Measurements from ENCODE around the gene TKTL1.

The TKTL1 gene

GRCh38 chrX:154348114-154348531, 52.5 kb downstream of the TKTL1 start:
- no peak for DNase-seq

DNA sequence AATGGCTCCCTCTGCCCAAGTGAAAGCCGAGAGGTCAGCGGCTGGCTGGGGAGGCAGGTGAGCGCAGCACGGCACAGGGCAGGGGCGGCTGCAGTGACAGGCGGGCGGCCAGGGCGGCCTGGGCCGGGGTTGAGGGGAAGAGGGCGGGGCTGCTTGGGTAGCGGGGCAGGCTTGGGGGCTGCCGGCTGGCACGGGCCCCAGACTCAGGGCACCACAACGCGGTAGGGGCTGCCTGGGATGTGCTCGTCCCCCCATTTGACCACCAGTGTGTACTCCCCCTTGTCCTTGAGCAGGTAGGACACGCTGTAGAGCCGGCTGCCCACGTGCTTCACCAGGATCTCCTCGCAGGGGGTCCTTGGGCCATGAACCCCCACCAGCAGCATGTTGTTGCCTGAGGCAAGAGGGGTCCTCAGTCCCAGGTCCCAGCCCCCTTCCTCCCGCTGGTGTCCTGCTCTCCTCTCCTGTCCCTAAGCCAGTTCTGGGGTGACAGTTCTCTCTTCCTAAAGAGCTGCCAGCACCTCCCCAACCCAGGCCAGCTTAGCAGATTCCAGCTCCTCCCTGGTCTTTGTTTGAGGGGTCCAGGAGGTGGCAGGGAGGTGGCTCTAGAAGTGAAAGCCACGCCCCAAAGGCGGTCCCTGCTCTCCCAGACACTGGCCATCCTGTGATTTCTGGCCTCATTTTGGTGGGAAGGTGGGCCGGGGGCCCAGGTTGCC, 53.2 kb downstream of the TKTL1 start:
- no peak for DNase-seq

- DNase-seq, result no peak
Observed at GRCh38 chrX:154349359-154349935, 53.9 kb downstream of the TKTL1 start.

DNA sequence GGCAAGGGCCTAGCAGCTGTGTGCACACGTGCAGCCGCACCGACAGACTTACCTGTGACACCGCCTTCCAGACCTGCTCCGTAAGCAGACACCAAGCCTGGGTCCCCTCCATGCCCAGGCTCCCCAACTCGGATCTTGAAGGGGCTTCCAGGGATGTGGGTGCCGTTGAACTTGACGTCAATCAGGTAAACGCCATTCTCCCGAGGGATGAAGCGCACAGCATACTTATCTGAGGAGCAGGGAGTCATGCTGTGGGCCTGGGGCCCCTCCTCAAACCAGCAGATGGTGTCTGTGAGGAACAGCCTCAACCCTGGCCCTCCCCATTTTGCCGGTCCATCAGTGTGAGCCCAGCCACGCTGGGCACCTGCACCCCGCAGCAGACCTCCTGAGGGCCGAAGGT, 54.4 kb downstream of the TKTL1 start:
- DNase-seq, result no peak

- DNase-seq, result no peak
Observed at GRCh38 chrX:154350429-154351182, 55.0 kb downstream of the TKTL1 start.

DNA sequence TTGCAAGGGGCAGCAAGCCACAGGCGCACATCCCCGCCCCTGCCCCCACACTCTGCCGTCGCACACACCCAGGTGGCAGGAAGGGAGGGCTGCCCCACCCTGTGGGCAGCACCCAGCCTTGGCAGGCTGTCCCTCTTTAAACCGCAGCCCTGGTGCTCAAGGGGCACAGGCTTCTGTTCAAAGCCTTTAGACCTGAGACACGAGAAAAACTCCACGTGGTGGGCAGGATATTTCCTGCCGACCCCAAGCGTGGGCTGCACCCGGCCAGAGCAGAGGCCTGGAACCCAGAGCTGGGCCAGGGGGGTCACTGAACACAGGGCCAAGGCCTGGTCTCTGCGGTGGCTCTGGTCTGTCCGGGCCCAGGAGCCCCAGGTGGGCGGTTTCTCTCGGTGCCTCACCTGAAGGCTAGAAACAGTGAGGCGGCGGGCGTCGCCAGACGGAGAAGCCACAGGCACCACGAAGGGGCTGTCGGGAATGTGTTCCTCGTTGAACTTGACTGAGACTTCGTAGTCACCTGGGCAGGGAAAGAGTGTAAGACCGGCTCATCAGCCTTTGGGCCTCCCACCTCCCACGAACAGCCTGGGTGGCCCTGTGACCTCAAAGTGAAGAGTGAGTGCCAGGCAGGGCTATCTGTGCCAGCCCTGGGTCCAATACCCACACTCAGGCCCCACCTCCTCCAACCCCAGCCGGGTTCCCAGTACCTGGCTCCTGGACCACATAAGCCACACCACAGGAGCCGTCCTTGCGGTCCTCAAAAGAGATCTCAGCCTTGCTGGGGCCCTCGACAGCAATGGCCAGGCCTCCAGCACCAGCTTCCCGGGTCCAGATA, 55.8 kb downstream of the TKTL1 start:
- DNase-seq, result no peak

- DNase-seq, result no peak
Observed at GRCh38 chrX:154352012-154352401, 56.4 kb downstream of the TKTL1 start.

DNA sequence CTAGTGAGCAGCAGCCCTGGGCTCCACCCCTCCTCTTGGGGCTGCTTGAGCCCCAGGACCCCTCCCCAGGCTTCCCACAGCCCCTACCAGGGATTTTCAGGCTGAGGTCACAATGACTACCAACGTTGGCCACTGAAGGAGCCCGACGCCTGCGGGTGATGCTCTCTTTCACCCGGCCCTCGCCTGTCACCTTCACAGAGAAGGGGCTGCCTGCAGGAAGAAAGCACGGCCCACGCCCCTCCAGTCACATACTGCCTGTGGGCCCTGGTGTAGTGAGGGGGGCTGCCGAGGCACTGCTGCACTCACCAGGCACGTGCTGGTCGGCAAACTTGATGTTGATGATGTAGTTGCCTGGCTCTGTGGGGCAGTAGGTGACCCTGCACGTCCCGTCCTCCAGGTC, 56.9 kb downstream of the TKTL1 start:
- no peak for DNase-seq

GRCh38 chrX:154353172-154353843, 57.7 kb downstream of the TKTL1 start:
- no peak for DNase-seq

- no peak for DNase-seq
Observed at GRCh38 chrX:154354013-154354412, 58.4 kb downstream of the TKTL1 start.

- no peak for DNase-seq
Observed at GRCh38 chrX:154354516-154354915, 58.9 kb downstream of the TKTL1 start.

GRCh38 chrX:154355094-154355775, 59.6 kb downstream of the TKTL1 start:
- DNase-seq, result no peak

DNA sequence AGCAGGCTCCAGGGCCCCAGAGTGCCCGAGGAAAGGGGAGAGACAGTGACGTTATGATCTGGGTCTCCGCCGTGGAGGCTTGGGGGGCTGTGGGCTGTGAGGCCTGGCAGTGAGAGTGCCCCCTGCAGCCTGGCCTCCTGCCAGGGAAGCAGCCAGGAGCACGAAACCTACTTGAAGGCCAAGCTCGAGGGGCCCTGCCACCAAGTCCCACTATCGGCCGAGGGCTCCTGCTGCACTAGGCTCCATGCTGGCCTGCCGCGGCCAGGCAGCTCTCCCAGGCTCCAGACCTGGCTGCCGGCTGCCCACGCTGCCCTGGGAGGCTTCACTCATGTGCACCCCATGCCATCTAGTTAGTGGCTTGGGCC, 60.2 kb downstream of the TKTL1 start:
- DNase-seq, result no peak

- no peak for DNase-seq
Observed at GRCh38 chrX:154356596-154356995, 61.0 kb downstream of the TKTL1 start.

DNA sequence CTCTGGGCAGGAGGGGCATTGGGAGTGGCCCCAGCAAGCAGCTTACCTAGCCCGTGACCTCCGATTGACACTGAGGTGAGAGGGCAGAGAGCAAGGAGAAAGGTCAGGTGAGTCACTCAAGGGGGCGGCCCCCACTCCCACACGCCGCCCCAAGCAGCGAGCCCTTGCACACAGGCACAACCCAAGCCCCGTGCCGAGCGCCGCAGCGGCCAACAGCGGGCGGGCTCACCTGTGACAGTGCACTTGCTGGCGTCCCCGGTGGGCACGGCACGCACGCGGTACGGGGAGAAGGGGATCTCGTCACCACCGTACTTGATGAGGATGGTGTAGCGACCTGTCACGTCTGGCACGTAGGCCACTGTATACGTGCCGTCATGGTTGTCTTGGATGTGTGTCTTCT, 61.6 kb downstream of the TKTL1 start:
- DNase-seq, result no peak

GRCh38 chrX:154358011-154358410, 62.4 kb downstream of the TKTL1 start:
- no peak for DNase-seq

- no peak for DNase-seq
Observed at GRCh38 chrX:154358829-154359228, 63.2 kb downstream of the TKTL1 start.

- DNase-seq, result no peak
Observed at GRCh38 chrX:154359362-154360154, 64.0 kb downstream of the TKTL1 start.

- DNase-seq, result no peak
Observed at GRCh38 chrX:154360155-154360713, 64.6 kb downstream of the TKTL1 start.

GRCh38 chrX:154362085-154362742, 66.6 kb downstream of the TKTL1 start:
- DNase-seq, result no peak
